ENCODE data around the gene MRPL51. TPM values are rescaled to one million over a fixed set of nuclear protein-coding genes. Genes with fewer than 3 reads are reported as not detected.

Gene MRPL51
- total RNA-seq, 1 experiment from 2014 or later: 456 TPM

DNA sequence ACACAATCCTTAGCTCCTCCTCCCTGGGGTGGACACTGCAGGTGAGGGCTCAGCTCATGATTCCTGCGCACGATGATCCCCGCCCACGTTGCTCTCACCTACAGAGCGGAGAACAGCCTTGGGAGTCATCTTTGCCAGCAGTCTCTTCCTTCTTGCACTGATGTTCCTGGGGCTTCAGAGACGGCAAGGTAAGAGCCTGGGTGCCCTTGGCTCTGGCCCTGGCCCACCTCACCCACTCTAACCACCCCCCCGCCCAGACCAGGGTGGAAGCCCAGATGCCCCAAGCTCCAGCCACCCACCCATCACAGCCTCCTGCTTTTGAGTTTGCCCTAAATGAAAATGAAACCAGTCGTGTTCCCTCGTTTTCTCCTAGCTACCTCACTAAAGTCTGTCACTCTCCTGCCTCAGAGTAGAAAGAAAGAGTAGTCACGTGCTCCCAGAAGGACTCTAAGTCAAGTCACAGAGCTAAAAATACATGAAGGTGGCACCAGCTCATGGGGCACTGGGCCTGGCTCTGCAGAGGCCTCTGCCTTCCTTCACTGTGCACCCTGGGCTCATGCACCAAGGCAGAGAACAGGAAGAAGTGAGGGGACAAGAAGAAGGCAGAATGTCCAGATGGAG lies 32.2 kb downstream of the MRPL51 start:
- Histone ChIP-seq H3F3A (ENCODE audit: insufficient read depth, low read depth) (no peaks in the 10 kb centered on the region; the same call in 1 of the 2 replicates), H3K27ac (no peak overlapping the region), H3K4me2 (no peak overlapping the region), H3K27me3 (ENCODE audit: insufficient read depth, low read depth) (no peaks in the 10 kb centered on the region), H3K9me3 (ENCODE audit: insufficient read depth, low read depth) (no peaks in the 10 kb centered on the region), H2AFZ (no peak overlapping the region), H4K20me1 (ENCODE audit: insufficient read depth) (no peaks in the 10 kb centered on the region), H3K9me2 (ENCODE audit: insufficient read depth) (no peaks in the 10 kb centered on the region), H3K79me2 (ENCODE audit: low read depth) (no peaks in the 10 kb centered on the region), H3K4me1 (replicated peaks; ENCODE audit: insufficient read depth) (no peaks in the 10 kb centered on the region), H3K4me3 (no peak overlapping the region), H3K36me3 (ENCODE audit: low read depth) (no peaks in the 10 kb centered on the region)
- intact Hi-C loops (cut with micrococcal nuclease; ENCODE audit: unreplicated experiment): no loop called here
- TF ChIP-seq, protein P1, sequence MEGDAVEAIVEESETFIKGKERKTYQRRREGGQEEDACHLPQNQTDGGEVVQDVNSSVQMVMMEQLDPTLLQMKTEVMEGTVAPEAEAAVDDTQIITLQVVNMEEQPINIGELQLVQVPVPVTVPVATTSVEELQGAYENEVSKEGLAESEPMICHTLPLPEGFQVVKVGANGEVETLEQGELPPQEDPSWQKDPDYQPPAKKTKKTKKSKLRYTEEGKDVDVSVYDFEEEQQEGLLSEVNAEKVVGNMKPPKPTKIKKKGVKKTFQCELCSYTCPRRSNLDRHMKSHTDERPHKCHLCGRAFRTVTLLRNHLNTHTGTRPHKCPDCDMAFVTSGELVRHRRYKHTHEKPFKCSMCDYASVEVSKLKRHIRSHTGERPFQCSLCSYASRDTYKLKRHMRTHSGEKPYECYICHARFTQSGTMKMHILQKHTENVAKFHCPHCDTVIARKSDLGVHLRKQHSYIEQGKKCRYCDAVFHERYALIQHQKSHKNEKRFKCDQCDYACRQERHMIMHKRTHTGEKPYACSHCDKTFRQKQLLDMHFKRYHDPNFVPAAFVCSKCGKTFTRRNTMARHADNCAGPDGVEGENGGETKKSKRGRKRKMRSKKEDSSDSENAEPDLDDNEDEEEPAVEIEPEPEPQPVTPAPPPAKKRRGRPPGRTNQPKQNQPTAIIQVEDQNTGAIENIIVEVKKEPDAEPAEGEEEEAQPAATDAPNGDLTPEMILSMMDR (conservative IDR thresholded peaks at IDR 0.05): no peak
- no peak for TF ChIP-seq EZH2 (IDR thresholded peaks at IDR 0.05; ENCODE audit: low read depth)
- CTCF ChIA-PET: no interaction called here
- BruUV-seq (replicated peaks): no TSS peak
- POLR2A ChIA-PET (ENCODE audit: unreplicated experiment): interaction anchor here (0.5 to 0.7 kb wide), 4 partner anchors 9 to 115 kb away, joined by 3 to 11 read pairs (median 4); partner anchors contain the start of gene VAMP1
- no peak for DNase-seq

DNA sequence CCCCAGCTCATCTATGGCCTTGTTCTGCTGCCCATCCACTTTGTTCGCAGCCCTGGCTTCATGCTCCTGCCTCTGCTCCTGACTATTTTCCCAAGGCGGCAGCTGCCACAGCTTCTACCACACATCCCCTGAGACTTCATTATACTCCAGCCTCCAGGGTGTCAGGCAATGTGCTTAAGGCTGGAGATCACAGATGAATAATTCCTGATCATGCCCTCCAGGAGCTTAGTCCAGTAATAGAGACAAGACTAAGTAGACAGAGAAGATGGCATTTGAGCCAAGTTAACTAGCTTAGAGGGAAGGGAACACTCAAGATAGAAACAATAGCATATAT lies 34.1 kb downstream of the MRPL51 start:
- H3K4me1 ChIP-seq (replicated peaks; ENCODE audit: insufficient read depth): no peaks in the 10 kb centered on the region
- TF ChIP-seq EZH2 (IDR thresholded peaks at IDR 0.05; ENCODE audit: low read depth): no peak
- TF ChIP-seq, protein P1 (conservative IDR thresholded peaks at IDR 0.05): no peak
- no peaks in the 10 kb centered on the region for H3F3A ChIP-seq (ENCODE audit: insufficient read depth, low read depth)
- H2AFZ ChIP-seq: no peak overlapping the region
- no peaks in the 10 kb centered on the region for H3K9me3 ChIP-seq (ENCODE audit: insufficient read depth, low read depth)
- H3K27ac ChIP-seq: no peak overlapping the region
- BruUV-seq (replicated peaks): no TSS peak
- intact Hi-C loops (cut with micrococcal nuclease; ENCODE audit: unreplicated experiment): no loop called here
- no peak for DNase-seq
- CTCF ChIA-PET: no interaction called here
- no peaks in the 10 kb centered on the region for H3K36me3 ChIP-seq (ENCODE audit: low read depth)
- no peak overlapping the region for H3K4me2 ChIP-seq
- no peaks in the 10 kb centered on the region for H3K79me2 ChIP-seq (ENCODE audit: low read depth)
- POLR2A ChIA-PET (ENCODE audit: unreplicated experiment): no interaction called here
- no peaks in the 10 kb centered on the region for H4K20me1 ChIP-seq (ENCODE audit: insufficient read depth)
- no peaks in the 10 kb centered on the region for H3K9me2 ChIP-seq (ENCODE audit: insufficient read depth)
- H3K4me3 ChIP-seq: no peak overlapping the region
- H3K27me3 ChIP-seq (ENCODE audit: insufficient read depth, low read depth): no peaks in the 10 kb centered on the region

- TF ChIP-seq, protein P1 (conservative IDR thresholded peaks at IDR 0.05): no peak
- no peaks in the 10 kb centered on the region for H3K27me3 ChIP-seq (ENCODE audit: insufficient read depth, low read depth)
- H4K20me1 ChIP-seq (ENCODE audit: insufficient read depth): no peaks in the 10 kb centered on the region
- no peak overlapping the region for H3K4me3 ChIP-seq
- no peaks in the 10 kb centered on the region for H3K36me3 ChIP-seq (ENCODE audit: low read depth)
- no peak for DNase-seq
- intact Hi-C loops (cut with micrococcal nuclease; ENCODE audit: unreplicated experiment): no loop called here
- H3K27ac ChIP-seq: no peak overlapping the region
- H2AFZ ChIP-seq: no peak overlapping the region
- POLR2A ChIA-PET (ENCODE audit: unreplicated experiment): interaction anchor here (0.6 kb wide), 1 partner anchor 12 kb away, joined by 3 read pairs; no protein-coding TSS in a partner anchor
- H3K9me2 ChIP-seq (ENCODE audit: insufficient read depth): no peaks in the 10 kb centered on the region
- H3K79me2 ChIP-seq (ENCODE audit: low read depth): no peaks in the 10 kb centered on the region
- no TSS peak for BruUV-seq (replicated peaks)
- no peak overlapping the region for H3K4me2 ChIP-seq
- H3K9me3 ChIP-seq (ENCODE audit: insufficient read depth, low read depth): no peaks in the 10 kb centered on the region
- no peaks in the 10 kb centered on the region for H3K4me1 ChIP-seq (replicated peaks; ENCODE audit: insufficient read depth)
- no peaks in the 10 kb centered on the region; the same call in 1 of the 2 replicates for H3F3A ChIP-seq (ENCODE audit: insufficient read depth, low read depth)
- CTCF ChIA-PET: interaction anchor here (0.7 kb wide), 1 partner anchor 1012 kb away, joined by 4 read pairs; no protein-coding TSS in a partner anchor
Observed at GRCh38 chr12:6458281-6459003, 34.6 kb downstream of the MRPL51 start.

Measured in PC-9 (cell line).